ENCODE measurements around the gene NHLH2. TPM values are rescaled to one million over a fixed set of nuclear protein-coding genes. Genes with fewer than 3 reads are reported as not detected.

NHLH2 gene
- total RNA-seq, 1 donor from 2014 or later: 1.9 TPM

DNA sequence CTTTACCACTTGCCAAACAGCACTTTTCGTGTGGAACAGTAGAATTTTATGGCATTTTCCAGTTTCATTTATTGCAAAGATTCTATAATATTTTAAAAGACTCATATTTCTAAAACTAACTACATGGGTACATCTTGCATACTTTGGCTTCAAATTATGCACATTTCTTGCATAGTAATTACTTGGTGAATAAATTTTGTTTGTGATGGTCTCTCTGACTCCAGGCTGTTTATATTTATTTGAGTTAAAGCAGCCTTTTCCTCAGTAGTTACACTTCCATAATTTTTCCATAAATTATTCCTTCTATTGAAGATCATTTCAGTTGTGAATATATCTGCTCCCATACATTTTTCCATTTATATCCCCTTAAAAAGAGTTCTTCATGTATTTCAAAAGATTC is 6.9 kb upstream of the NHLH2 start:
- Mint-ChIP-seq H3K9me3 (peaks cover 15% of the 10 kb centered on the region), H3K36me3 (no peaks in the 10 kb centered on the region), H3K4me1 (no peaks in the 10 kb centered on the region), H3K27ac (no peak overlapping the region), H3K4me3 (no peak overlapping the region), H3K27me3 (ENCODE audit: low read depth) (peaks cover 31% of the 10 kb centered on the region)
- no peak for DNase-seq (ENCODE audit: low spot score in 2 of 2, unreplicated experiment in 2 of 2)
- TF ChIP-seq CTCF (IDR thresholded peaks at IDR 0.05; ENCODE audit: unreplicated experiment): no peak

- peaks cover 17% of the 10 kb centered on the region for H3K4me1 Mint-ChIP-seq
- H3K36me3 Mint-ChIP-seq: no peaks in the 10 kb centered on the region
- H3K27ac Mint-ChIP-seq: no peak overlapping the region
- no peak overlapping the region for H3K4me3 Mint-ChIP-seq
- H3K27me3 Mint-ChIP-seq (ENCODE audit: low read depth): peaks cover 57% of the 10 kb centered on the region
- no peaks in the 10 kb centered on the region for H3K9me3 Mint-ChIP-seq
- no peak for TF ChIP-seq CTCF (IDR thresholded peaks at IDR 0.05; ENCODE audit: unreplicated experiment)
- no peak for DNase-seq (ENCODE audit: low spot score in 2 of 2, unreplicated experiment in 2 of 2)
Measured at GRCh38 chr1:115842948-115843347, 2.0 kb upstream of the NHLH2 start.

DNA sequence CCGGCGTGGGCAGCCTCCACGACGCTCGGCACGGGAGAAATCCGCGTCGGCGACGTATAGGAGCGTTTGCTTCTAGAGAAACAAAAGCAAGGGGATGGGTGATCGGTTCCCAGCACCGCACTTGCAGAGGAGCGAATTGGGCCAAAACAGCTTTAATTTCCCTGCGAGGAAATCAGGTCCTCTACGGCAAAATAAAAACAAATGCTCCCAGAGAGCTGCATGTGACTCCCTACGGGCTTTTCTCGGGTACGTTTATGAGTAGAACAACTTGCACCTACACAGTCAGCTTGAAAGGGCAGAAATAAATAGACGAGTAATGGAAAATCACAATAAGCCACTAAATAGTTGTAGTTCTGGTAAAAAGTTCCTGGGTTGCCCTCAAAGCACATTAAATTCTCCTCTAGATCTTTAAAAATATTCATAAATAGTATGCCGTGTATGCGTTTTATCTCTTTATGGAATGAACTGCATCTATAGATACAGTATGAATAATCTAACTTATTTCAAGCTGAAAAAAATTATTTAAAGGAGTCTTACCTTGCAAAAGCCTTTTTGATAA is 1.2 kb downstream of the NHLH2 start:
- no peaks in the 10 kb centered on the region for H3K36me3 Mint-ChIP-seq
- H3K27ac Mint-ChIP-seq: peak overlapping the region; percentile 43

GRCh38 chr1:115839029-115839678 is 1.8 kb downstream of the NHLH2 start:
- H3K27me3 Mint-ChIP-seq (ENCODE audit: low read depth): peaks cover 74% of the 10 kb centered on the region
- peak overlapping the region; percentile 76 for H3K4me3 Mint-ChIP-seq

More for the DNA sequence above, 1.2 kb downstream of the NHLH2 start:
- H3K9me3 Mint-ChIP-seq: no peaks in the 10 kb centered on the region
- no peak for TF ChIP-seq CTCF (IDR thresholded peaks at IDR 0.05; ENCODE audit: unreplicated experiment)
- peak overlapping the region; percentile 76 for H3K4me3 Mint-ChIP-seq
- DNase-seq (ENCODE audit: low spot score in 2 of 2, unreplicated experiment in 2 of 2): no peak
- peaks cover 71% of the 10 kb centered on the region for H3K27me3 Mint-ChIP-seq (ENCODE audit: low read depth)
- H3K4me1 Mint-ChIP-seq: peaks cover 26% of the 10 kb centered on the region

GRCh38 chr1:115838431-115839028 is 2.4 kb downstream of the NHLH2 start:
- Mint-ChIP-seq H3K4me3 (peak overlapping the region; percentile 76), H3K4me1 (peaks cover 26% of the 10 kb centered on the region)

More at GRCh38 chr1:115839029-115839678, 1.8 kb downstream of the NHLH2 start:
- Mint-ChIP-seq H3K27ac (peak overlapping the region; percentile 83), H3K36me3 (no peaks in the 10 kb centered on the region), H3K4me1 (peaks cover 26% of the 10 kb centered on the region), H3K9me3 (no peaks in the 10 kb centered on the region)
- peak; percentile 35 to 72 for DNase-seq (ENCODE audit: low spot score in 2 of 2, unreplicated experiment in 2 of 2)
- TF ChIP-seq CTCF (IDR thresholded peaks at IDR 0.05; ENCODE audit: unreplicated experiment): no peak

More at GRCh38 chr1:115838431-115839028, 2.4 kb downstream of the NHLH2 start:
- Mint-ChIP-seq H3K9me3 (no peaks in the 10 kb centered on the region), H3K27me3 (ENCODE audit: low read depth) (peaks cover 73% of the 10 kb centered on the region), H3K36me3 (no peaks in the 10 kb centered on the region), H3K27ac (peak overlapping the region; percentile 83)
- no peak for TF ChIP-seq CTCF (IDR thresholded peaks at IDR 0.05; ENCODE audit: unreplicated experiment)
- peak in 1 of 2 experiments; percentile 51 for DNase-seq (ENCODE audit: low spot score in 2 of 2, unreplicated experiment in 2 of 2)
